Progenitor cell of endocrine pancreas (in vitro differentiated cells): Measurements from ENCODE around the gene SBK2. TPM values are rescaled to one million over a fixed set of nuclear protein-coding genes. Genes with fewer than 3 reads are reported as not detected.
A peak's percentile ranks its signal among the peaks of the same experiment; 100 is the strongest.

ENCODE experiments used
- DNase-seq: peaks from one replicate; pipeline ENCODE4 v3.0.0; 2021; ENCODE audit warnings: low spot score; ENCODE audit not compliant: unreplicated experiment
- H3K27ac Mint-ChIP-seq: 2 replicates; pipeline ENCODE4 v1.8.0; 2021; ENCODE audit warnings: mild to moderate bottlenecking, moderate library complexity, mixed read lengths
- H3K27me3 Mint-ChIP-seq: 2 replicates; pipeline ENCODE4 v1.8.0; 2021; ENCODE audit warnings: mixed read lengths
- H3K36me3 Mint-ChIP-seq: 2 replicates; pipeline ENCODE4 v1.8.0; 2022; ENCODE audit warnings: mixed read lengths; ENCODE audit not compliant: insufficient read depth
- H3K4me1 Mint-ChIP-seq: 2 replicates; pipeline ENCODE4 v1.8.0; 2021; ENCODE audit warnings: low read depth, mixed read lengths
- H3K4me3 Mint-ChIP-seq: 2 replicates; pipeline ENCODE4 v1.8.0; 2021; ENCODE audit warnings: low read depth, mild to moderate bottlenecking, moderate library complexity, mixed read lengths
- H3K9me3 Mint-ChIP-seq: 2 replicates; pipeline ENCODE4 v1.8.0; 2021; ENCODE audit warnings: low read depth, mixed read lengths
- CTCF ChIP-seq: fragments of 200-600 bp; sonication (generic); IDR thresholded peaks from one replicate; pipeline ENCODE4 v1.5.0; 2021; ENCODE audit warnings: antibody characterized with exemption, mild to moderate bottlenecking; ENCODE audit not compliant: unreplicated experiment
- total RNA-seq: library from RNA; stranded (reverse); gene quantifications from 2 replicates; pipeline ENCODE4 v1.2.1, GENCODE V29; 2021

The SBK2 gene
- total RNA-seq, 1 donor from 2014 or later: 2.3 TPM

DNA sequence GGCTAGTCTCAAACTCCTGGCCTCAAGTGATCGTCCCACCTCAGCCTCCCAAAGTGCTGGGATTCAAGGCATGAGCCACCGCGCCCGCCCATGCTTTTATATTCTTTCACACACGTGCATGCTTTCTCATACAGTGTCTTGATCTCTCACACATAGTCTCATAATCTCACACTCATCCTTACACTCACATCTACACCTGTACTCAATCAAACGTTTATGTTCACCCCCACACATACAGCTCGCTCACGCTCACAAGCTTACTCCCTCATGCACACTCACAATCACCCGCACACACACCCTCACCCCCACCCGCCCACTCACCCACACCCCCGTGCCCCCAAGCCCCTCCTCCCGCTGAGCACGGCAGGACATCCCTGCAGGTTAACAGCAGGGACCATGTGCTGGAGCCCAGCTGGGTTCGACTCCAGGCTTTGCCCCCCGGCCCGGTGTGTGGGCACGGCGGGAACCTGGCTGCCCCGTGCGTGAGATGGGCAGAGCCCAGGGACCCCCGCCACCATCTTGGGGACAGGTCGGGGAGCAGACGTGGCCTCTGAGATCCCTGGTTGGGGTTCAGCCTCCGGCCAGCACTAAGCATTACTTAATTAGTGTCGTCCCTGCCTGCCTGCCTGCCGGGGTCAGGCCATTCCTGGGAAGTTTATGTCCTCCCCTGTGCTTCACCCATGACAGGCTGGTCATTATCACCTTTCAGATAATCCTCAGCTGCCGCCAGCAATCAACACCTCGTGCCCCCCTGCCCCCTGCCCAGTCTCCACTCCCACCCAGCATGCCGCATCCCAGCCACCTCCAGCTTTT lies 11.4 kb downstream of the SBK2 start:
- no peak for DNase-seq
- H3K4me1 Mint-ChIP-seq: peaks cover 3% of the 10 kb centered on the region
- H3K27me3 Mint-ChIP-seq: peaks cover 12% of the 10 kb centered on the region
- no peak overlapping the region for H3K4me3 Mint-ChIP-seq
- TF ChIP-seq CTCF: no peak
- no peaks in the 10 kb centered on the region for H3K9me3 Mint-ChIP-seq
- no peaks in the 10 kb centered on the region for H3K36me3 Mint-ChIP-seq
- no peak overlapping the region for H3K27ac Mint-ChIP-seq

DNA sequence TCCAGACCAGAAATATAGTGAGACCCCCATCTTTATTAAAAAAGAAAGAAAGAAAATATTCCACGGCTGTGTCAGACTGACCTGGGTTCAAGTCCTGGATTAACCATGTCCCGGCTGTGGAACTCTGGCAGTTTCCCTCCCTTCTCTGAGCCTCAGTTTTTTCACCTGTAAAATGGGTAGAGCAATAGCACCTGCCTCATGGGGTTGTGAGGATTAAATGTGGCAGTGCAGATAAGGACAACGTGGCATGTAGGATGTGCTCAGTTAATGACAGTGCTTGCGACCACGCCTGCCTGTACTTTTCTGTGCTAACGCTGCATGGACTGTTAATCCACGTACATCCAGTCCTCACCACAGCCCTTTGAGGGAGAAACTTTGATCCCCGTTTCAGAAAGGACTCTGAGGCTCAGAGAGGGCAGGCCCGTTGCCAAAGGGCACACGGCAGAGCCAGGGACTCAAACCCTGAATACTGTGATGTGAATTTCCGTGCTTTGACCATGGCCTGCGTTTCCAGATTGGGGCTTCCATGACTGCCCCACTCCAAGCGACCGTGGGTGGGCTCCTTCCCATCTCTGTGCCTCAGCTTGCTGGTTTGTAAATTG lies 16.1 kb downstream of the SBK2 start:
- DNase-seq: no peak
- Mint-ChIP-seq H3K36me3 (no peaks in the 10 kb centered on the region), H3K9me3 (no peaks in the 10 kb centered on the region)

DNA sequence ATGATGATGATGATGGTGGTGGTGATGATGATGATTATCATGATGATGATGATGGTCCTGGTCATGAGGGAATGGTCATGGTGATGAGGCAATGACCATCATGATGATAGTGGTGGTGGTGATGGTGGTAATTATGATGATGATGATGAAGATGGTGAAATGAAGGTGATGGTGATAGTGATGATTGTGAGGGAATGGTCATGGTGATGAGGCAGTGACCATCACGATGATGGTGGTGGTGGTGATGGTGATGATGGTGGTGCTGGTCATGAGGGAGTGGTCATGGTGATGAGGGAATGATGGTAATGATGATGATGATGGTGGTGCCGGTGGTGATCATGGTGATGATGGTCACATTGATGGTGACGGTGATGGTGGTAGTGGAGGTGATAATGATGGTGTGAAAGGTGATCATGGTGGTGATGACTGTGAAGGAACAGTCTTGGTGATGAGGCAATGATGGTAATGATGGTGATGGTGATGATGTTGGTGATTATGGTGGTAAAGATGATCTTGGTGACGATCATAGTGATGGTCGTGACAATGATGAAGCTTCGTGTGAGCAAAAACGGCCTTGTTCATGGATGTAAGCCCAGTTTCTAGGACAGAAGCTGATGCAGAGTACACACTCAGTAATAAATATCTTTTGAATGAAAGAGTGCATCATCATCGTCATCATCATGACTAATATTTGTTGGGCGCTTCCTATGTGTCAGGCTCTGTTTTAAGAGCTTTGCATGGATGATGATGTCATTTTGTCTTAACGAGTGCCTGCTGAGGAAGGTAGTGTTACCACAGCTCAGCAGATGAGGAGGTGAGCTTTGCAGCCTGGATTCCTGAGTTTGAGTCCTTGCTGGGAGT lies 17.3 kb downstream of the SBK2 start:
- no peaks in the 10 kb centered on the region for H3K9me3 Mint-ChIP-seq
- H3K4me1 Mint-ChIP-seq: peaks cover 1% of the 10 kb centered on the region
- no peak for DNase-seq
- H3K27me3 Mint-ChIP-seq: peaks cover 5% of the 10 kb centered on the region
- H3K27ac Mint-ChIP-seq: no peak overlapping the region
- H3K36me3 Mint-ChIP-seq: no peaks in the 10 kb centered on the region
- H3K4me3 Mint-ChIP-seq: no peak overlapping the region
- no peak for TF ChIP-seq CTCF

More for the DNA sequence above, 16.1 kb downstream of the SBK2 start:
- Mint-ChIP-seq H3K27ac (no peak overlapping the region), H3K4me1 (peaks cover 4% of the 10 kb centered on the region), H3K4me3 (no peak overlapping the region), H3K27me3 (peaks cover 12% of the 10 kb centered on the region)
- no peak for TF ChIP-seq CTCF

DNA sequence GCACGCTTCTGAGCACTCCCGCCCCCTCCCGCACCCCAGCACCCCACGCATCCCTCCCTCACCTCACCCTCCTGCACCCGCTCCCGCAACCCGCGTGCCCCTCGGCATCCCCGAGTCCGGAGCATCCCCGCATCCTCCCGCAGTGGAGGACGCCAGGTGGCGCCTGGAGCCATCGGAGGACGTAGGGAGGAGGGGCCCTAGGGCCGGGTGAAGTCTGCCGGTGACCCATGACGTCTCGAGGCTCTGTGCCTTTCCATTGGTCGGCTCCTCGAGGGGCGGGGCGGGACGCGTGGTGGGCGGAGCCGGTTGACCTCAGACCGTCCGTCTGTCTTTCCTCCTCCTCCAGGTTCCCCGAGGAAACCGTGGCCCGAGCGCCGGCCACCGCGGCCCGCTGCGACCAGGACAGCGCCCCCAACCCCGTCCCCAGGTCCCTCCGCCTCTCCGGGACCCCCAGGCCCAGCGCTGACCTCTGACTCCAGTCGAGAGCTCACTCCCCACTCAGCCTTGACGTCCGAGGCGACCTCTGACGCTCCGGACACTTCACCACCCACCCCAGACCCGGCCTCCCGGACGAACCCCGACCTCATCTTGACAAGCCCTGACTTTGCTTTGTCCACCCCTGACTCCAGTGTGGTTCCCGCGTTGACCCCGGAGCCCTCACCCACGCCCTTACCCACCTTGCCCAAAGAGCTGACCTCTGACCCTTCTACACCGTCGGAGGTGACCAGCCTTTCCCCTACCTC lies 19.9 kb downstream of the SBK2 start:
- Mint-ChIP-seq H3K4me3 (peak overlapping the region; percentile 64), H3K27me3 (peaks cover 6% of the 10 kb centered on the region), H3K27ac (peak overlapping the region; percentile 26), H3K36me3 (no peaks in the 10 kb centered on the region), H3K4me1 (peaks cover 1% of the 10 kb centered on the region), H3K9me3 (no peaks in the 10 kb centered on the region)
- peak; percentile 91 for DNase-seq
- peak; percentile 81 for TF ChIP-seq CTCF
